A549 (cell line): ENCODE data around the gene PDHB. TPM values are rescaled to one million over a fixed set of nuclear protein-coding genes. Genes with fewer than 3 reads are reported as not detected.

ENCODE experiments used
- BHLHE40 ChIP-seq: IDR thresholded peaks from 2 replicates; pipeline ENCODE4 v1.6.1; 2012; ENCODE audit warnings: low read depth, low read length, inconsistent platforms
- CBX8 ChIP-seq: fragments of 200-600 bp; sonication (generic); IDR thresholded peaks from 2 replicates; pipeline ENCODE4 v1.6.1; 2016
- CHD4 ChIP-seq: fragments of 200-600 bp; sonication (generic); IDR thresholded peaks from 2 replicates; pipeline ENCODE4 v1.6.1; 2016; ENCODE audit warnings: antibody characterized with exemption, mild to moderate bottlenecking, borderline replicate concordance
- ELK1 ChIP-seq: fragments of 150-350 bp; IDR thresholded peaks from 2 replicates; pipeline ENCODE4 v1.6.1; 2014; ENCODE audit warnings: low read depth, mild to moderate bottlenecking, low read length
- EP300 ChIP-seq, 2 experiments: fragments of >200 bp; sonication (Bioruptor Twin); formaldehyde crosslinking; IDR thresholded peaks; 2 replicates in 1 of 2; 3 replicates in 1 of 2; pipeline ENCODE4 v1.6.1; 2016 to 2017
- FOSB ChIP-seq: fragments of 250-450 bp; sonication (Bioruptor Pico); IDR thresholded peaks from 2 replicates; pipeline ENCODE4 v1.5.0; 2020; ENCODE audit warnings: mild to moderate bottlenecking, moderate library complexity
- FOSL2 ChIP-seq, 2 experiments: fragments of 450-650 bp in 1 of 2; fragments of >200 bp in 1 of 2; sonication (Bioruptor Twin) in 1 of 2; formaldehyde crosslinking; IDR thresholded peaks; 2 replicates each; pipeline versions ENCODE4 v1.5.0 to v1.6.1; 2016 to 2020; ENCODE audit warnings: mild to moderate bottlenecking in 1 of 2, moderate library complexity in 1 of 2
- HDAC2 ChIP-seq: fragments of 200-600 bp; sonication (generic); IDR thresholded peaks from 2 replicates; pipeline ENCODE4 v1.6.1; 2016
- HOXA7 ChIP-seq: fragments of 250-450 bp; sonication (Bioruptor Pico); IDR thresholded peaks from 2 replicates; pipeline ENCODE4 v1.5.0; 2020; ENCODE audit warnings: mild to moderate bottlenecking, moderate library complexity
- JUN ChIP-seq, 2 experiments: fragments of >200 bp; sonication (Bioruptor Twin); formaldehyde crosslinking; IDR thresholded peaks; 2 replicates in 1 of 2; 3 replicates in 1 of 2; pipeline ENCODE4 v1.6.1; 2016 to 2017
- JUNB ChIP-seq: fragments of >200 bp; sonication (Bioruptor Twin); formaldehyde crosslinking; IDR thresholded peaks from 2 replicates; pipeline ENCODE4 v1.6.1; 2016
- KDM5A ChIP-seq: fragments of 200-600 bp; sonication (generic); IDR thresholded peaks from 2 replicates; pipeline ENCODE4 v1.6.1; 2016; ENCODE audit warnings: antibody characterized with exemption, mild to moderate bottlenecking
- MAFK ChIP-seq: fragments of 450-650 bp; IDR thresholded peaks from 2 replicates; pipeline ENCODE4 v1.6.1; 2014; ENCODE audit not compliant: partially characterized antibody
- MYC ChIP-seq: IDR thresholded peaks from 2 replicates; pipeline ENCODE4 v1.6.1; 2012; ENCODE audit warnings: mild to moderate bottlenecking, inconsistent platforms, low read length, improper control_type of control experiment, borderline replicate concordance
- NPAS2 ChIP-seq: fragments of 250-450 bp; sonication (Bioruptor Pico); IDR thresholded peaks from 2 replicates; pipeline ENCODE4 v1.8.0; 2022; ENCODE audit warnings: mild to moderate bottlenecking, moderate library complexity, borderline replicate concordance
- NR3C1 ChIP-seq: fragments of >200 bp; sonication (Bioruptor Twin); formaldehyde crosslinking; IDR thresholded peaks from 3 replicates; pipeline ENCODE4 v1.6.1; 2017
- PBX3 ChIP-seq: IDR thresholded peaks from 2 replicates; pipeline ENCODE4 v1.6.1; 2012
- RARB ChIP-seq: fragments of 250-450 bp; sonication (Bioruptor Pico); IDR thresholded peaks from 2 replicates; pipeline ENCODE4 v1.8.0; 2021; ENCODE audit warnings: mild to moderate bottlenecking, moderate library complexity
- REST ChIP-seq: fragments of 200-600 bp; sonication (generic); IDR thresholded peaks from 2 replicates; pipeline ENCODE4 v1.6.1; 2016; ENCODE audit warnings: antibody characterized with exemption, mild to moderate bottlenecking, moderate library complexity
- TP53 ChIP-seq: fragments of 250-450 bp; sonication (Bioruptor Pico); IDR thresholded peaks from 2 replicates; pipeline ENCODE4 v1.5.0; 2021; ENCODE audit warnings: mild to moderate bottlenecking, moderate library complexity
- USF2 ChIP-seq: fragments of 450-650 bp; IDR thresholded peaks from 2 replicates; pipeline ENCODE4 v1.6.1; 2014; ENCODE audit warnings: antibody characterized with exemption
- ZC3H11A ChIP-seq: fragments of 450-650 bp; IDR thresholded peaks from 2 replicates; pipeline ENCODE4 v1.6.1; 2014; ENCODE audit warnings: antibody characterized with exemption, mild to moderate bottlenecking
- ZFP36 ChIP-seq: fragments of 450-650 bp; IDR thresholded peaks from 2 replicates; pipeline ENCODE4 v1.6.1; 2014; ENCODE audit warnings: borderline replicate concordance; ENCODE audit not compliant: partially characterized antibody
- ZSCAN20 ChIP-seq: fragments of 250-450 bp; sonication (Bioruptor Pico); IDR thresholded peaks from 2 replicates; pipeline ENCODE4 v1.8.0; 2022; ENCODE audit warnings: mild to moderate bottlenecking, moderate library complexity
- polyA plus RNA-seq, 4 experiments: library from polyadenylated mRNA; depleted of rRNA in 3 of 4; stranded (reverse); fragments of >200 nt; fragmentation: RNase III in 1 of 4; extraction: RNeasy Plus Mini Kit Qiagen cat#74134 plus additional on column Dnase treatment in 1 of 4; gene quantifications; 2 replicates in 3 of 4; 3 replicates in 1 of 4; pipeline ENCODE4 v1.2.3, GENCODE V29; 2011 to 2017

PDHB gene
- polyA plus RNA-seq, 2 of the 4 experiments (the other 2 are of a cell fraction), result 82.0 to 113 TPM

GRCh38 chr3:58433400-58434167 is at the start of gene PDHB (continued):
- no peak for TF ChIP-seq REST
- no peak for TF ChIP-seq BHLHE40
- peak; percentile 1 for TF ChIP-seq MAFK
- no peak for TF ChIP-seq PBX3
- TF ChIP-seq JUNB, result no peak
- TF ChIP-seq HDAC2, result no peak
- no peak for TF ChIP-seq CBX8
- no peak for TF ChIP-seq FOSL2 (IDR thresholded peaks at IDR 0.05)
- 0 out of 2 replicates have a peak, but pooled peaks have one; percentile 9 for TF ChIP-seq FOSL2 (CRISPR knock-in tag; IDR thresholded peaks at IDR 0.05)
- TF ChIP-seq USF2, result no peak
- peak; percentile 56 to 80; a peak in 3 of 5 replicates for TF ChIP-seq JUN (IDR thresholded peaks at IDR 0.05)
- no peak for TF ChIP-seq MYC
- no peak for TF ChIP-seq ZFP36
- no peak for TF ChIP-seq TP53
- no peak for TF ChIP-seq CHD4
- TF ChIP-seq ELK1, result no peak
- TF ChIP-seq FOSB (CRISPR knock-in tag), result no peak
- no peak for TF ChIP-seq NR3C1
- TF ChIP-seq ZC3H11A, result no peak
- TF ChIP-seq EP300 (IDR thresholded peaks at IDR 0.05), result no peak
- no peak for TF ChIP-seq ZSCAN20 (CRISPR knock-in tag)
- TF ChIP-seq NPAS2 (CRISPR knock-in tag), result no peak
- no peak for TF ChIP-seq HOXA7 (CRISPR knock-in tag)
- no peak for TF ChIP-seq RARB (CRISPR knock-in tag)
- peak; percentile 75 for TF ChIP-seq KDM5A
